Retinal pigment epithelial cell (primary cell): ENCODE data around the gene FSTL1.

Experiments used
- DNase-seq: peaks from one replicate; pipeline ENCODE4 v3.0.0-alpha.2; 2010; ENCODE audit warnings: low read depth
- H3K4me3 ChIP-seq: 2 replicates; pipeline ENCODE4 v1.5.1; 2011; ENCODE audit warnings: mild to moderate bottlenecking, low read length, control low read depth, moderate library complexity
- CTCF ChIP-seq: conservative IDR thresholded peaks from 2 replicates; pipeline ENCODE4 v1.5.1; 2011; ENCODE audit warnings: low read depth, low read length, control low read depth, inconsistent platforms

The FSTL1 gene

DNA sequence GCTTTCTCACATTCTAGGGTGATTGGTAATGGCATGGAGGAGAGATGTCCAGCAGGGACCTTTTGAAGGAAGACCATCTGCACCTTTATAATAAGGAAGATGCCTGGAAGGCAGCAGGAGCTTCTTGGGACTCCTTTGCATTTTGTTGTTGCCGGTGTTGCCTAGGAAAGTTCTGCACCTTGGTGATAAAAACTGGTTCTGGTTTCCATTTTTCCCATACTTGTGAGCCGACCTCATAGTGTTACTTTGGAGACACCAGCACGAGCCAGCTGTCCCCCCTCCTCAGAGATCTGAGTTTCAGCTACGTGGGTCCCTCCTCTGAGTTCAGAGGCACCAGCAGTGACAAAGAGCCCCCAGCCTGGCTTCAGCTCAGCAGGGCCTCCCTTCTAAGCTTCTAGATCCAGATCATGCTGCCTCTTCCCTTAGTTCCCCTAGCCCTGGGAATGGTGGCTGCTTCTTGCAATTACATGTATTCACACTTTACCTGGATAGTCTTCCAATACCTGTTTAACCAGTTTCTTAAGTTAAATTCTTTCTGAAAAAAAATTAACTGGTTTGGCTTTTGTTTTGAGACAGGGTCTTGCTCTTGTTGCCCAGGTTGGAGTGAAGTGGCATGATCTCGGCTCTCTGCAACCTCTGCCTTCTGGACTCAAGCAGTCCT lies 18.0 kb upstream of the FSTL1 start:
- no peak for TF ChIP-seq CTCF
- H3K4me3 ChIP-seq = no peak overlapping the region
- no peak for DNase-seq

DNA sequence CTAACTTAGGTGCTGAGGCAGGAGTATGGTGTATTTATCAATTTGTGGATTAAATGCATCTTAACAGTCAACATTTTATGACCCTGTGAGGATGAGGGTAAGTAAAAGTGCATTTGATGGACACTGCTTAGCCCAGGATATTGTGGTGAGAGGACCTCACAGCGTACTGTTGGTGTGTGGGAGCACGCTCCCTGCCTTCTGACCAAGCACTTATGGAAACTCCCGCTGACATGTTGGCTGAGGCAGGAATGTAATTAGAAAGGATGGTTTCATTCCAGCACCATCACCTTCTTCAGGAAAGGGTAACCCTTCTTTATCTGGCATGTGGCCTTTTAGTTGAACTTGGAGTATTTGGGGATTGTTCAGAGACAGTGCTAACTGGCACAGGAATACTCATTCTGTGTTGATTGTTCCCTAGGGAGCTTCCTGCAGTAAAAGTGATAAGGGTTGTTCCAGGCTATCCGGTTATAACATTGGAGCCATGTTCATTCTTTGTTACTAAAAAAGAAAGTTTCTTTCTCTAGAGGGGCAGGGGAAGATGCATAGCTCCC lies 11.7 kb upstream of the FSTL1 start:
- TF ChIP-seq CTCF = no peak
- no peak overlapping the region for H3K4me3 ChIP-seq
- DNase-seq = no peak

GRCh38 chr3:120461416-120461815 lies 10.6 kb upstream of the FSTL1 start:
- no peak for TF ChIP-seq CTCF
- H3K4me3 ChIP-seq = no peak overlapping the region

DNA sequence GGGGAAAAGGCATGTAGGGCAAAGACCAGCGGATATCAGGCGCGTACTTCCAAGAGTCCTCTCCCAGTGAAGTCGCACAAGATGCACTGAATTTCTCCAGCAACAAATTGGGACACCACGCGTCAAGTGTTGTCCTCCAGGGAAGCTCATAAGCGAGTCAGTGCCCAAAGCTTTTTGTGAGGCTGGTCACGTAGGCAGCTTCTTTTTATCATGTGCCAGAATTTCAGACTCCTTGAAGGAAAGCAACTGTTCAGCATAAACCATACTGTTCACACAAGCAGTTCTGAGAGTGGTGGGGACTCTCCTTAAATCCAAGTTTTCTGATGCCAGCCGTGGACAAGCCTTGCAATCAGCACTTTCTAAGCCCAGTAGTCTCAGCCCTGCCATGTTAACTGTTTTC lies 10.1 kb upstream of the FSTL1 start:
- no peak overlapping the region for H3K4me3 ChIP-seq
- no peak for TF ChIP-seq CTCF
- no peak for DNase-seq

More at GRCh38 chr3:120461416-120461815, 10.6 kb upstream of the FSTL1 start:
- DNase-seq = no peak

DNA sequence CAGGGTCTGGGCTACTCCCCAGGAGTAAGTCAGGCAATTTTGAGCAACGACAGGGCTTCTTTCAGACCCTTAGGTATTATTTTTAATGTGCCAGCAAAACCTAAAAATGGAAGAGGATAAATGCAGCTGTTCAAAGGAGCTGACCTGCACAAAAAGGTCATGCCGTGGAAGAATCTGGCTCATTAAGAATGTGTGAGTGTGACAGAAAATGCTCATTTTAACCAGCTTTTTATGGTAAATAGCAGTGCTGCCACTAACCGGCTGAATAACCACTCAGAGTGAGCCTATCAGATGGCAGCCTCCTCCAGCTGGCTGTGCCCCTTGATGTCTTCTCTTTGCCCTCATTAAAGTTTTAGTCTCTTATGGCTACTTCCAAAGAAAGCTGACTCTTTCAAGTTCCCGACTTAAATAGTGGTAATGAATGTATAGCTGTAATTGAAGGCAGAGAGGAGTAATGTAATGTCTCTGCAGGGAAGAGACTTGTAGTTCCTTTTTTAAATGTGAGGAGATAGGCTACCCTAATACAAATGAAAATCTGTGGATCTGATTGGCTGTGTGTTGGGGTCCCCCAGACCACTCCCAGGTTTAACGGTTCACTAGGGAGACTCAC lies 9.5 kb upstream of the FSTL1 start:
- TF ChIP-seq CTCF = no peak
- DNase-seq = no peak
- H3K4me3 ChIP-seq = no peak overlapping the region

- no peak for DNase-seq
- TF ChIP-seq CTCF = no peak
- no peak overlapping the region for H3K4me3 ChIP-seq
Measured at GRCh38 chr3:120459196-120459595, 8.4 kb upstream of the FSTL1 start.

GRCh38 chr3:120457827-120458226 lies 7.0 kb upstream of the FSTL1 start:
- DNase-seq = no peak
- H3K4me3 ChIP-seq = no peak overlapping the region
- no peak for TF ChIP-seq CTCF
